GM12874 (cell line): ENCODE results near the gene ITM2C.

Experiments
- CTCF ChIP-seq: IDR thresholded peaks from 2 replicates; pipeline ENCODE4 v1.5.1; 2011; ENCODE audit warnings: low read depth, mild to moderate bottlenecking, control low read depth, low read length, moderate library complexity; ENCODE audit not compliant: insufficient read depth

Gene ITM2C

GRCh38 chr2:230864605-230865306 lies at the start of gene ITM2C:
ITM2C (plus strand) TSS chr2:230864942; CDS start chr2:230865026, 84 bp downstream.
- peak; percentile 60 for TF ChIP-seq CTCF

- TF ChIP-seq CTCF, result no peak
Measured at GRCh38 chr2:230815088-230815487, 49.7 kb upstream of the ITM2C start.

- no peak for TF ChIP-seq CTCF
Measured at GRCh38 chr2:230816735-230817134, 48.0 kb upstream of the ITM2C start.

- TF ChIP-seq CTCF, result no peak
Measured at GRCh38 chr2:230819433-230819832, 45.3 kb upstream of the ITM2C start.

GRCh38 chr2:230821261-230821990 lies 43.3 kb upstream of the ITM2C start:
- TF ChIP-seq CTCF, result no peak

GRCh38 chr2:230821991-230822520 lies 42.7 kb upstream of the ITM2C start:
- TF ChIP-seq CTCF, result no peak

- TF ChIP-seq CTCF, result no peak
Measured at GRCh38 chr2:230823264-230823964, 41.3 kb upstream of the ITM2C start.
